Osteocyte (in vitro differentiated cells): ENCODE measurements around the gene IFT122. TPM values are rescaled to one million over a fixed set of nuclear protein-coding genes. Genes with fewer than 3 reads are reported as not detected.

Experiments used
- DNase-seq: peaks from one replicate; pipeline ENCODE4 v3.0.0; 2021; ENCODE audit warnings: mixed read lengths; ENCODE audit not compliant: unreplicated experiment; ENCODE audit errors: extremely low spot score
- H3K27ac Mint-ChIP-seq: one replicate; pipeline ENCODE4 v1.8.0; 2021; ENCODE audit warnings: mild to moderate bottlenecking, mixed read lengths; ENCODE audit not compliant: unreplicated experiment
- H3K27me3 Mint-ChIP-seq: one replicate; pipeline ENCODE4 v1.8.0; 2021; ENCODE audit warnings: mixed read lengths; ENCODE audit not compliant: unreplicated experiment
- H3K36me3 Mint-ChIP-seq: one replicate; pipeline ENCODE4 v1.8.0; 2021; ENCODE audit warnings: mixed read lengths; ENCODE audit not compliant: unreplicated experiment
- H3K4me1 Mint-ChIP-seq: one replicate; pipeline ENCODE4 v1.8.0; 2021; ENCODE audit warnings: mixed read lengths; ENCODE audit not compliant: unreplicated experiment
- H3K4me3 Mint-ChIP-seq: one replicate; pipeline ENCODE4 v1.8.0; 2021; ENCODE audit warnings: mild to moderate bottlenecking, moderate library complexity, mixed read lengths; ENCODE audit not compliant: unreplicated experiment
- H3K9me3 Mint-ChIP-seq: one replicate; pipeline ENCODE4 v1.8.0; 2021; ENCODE audit warnings: mixed read lengths; ENCODE audit not compliant: unreplicated experiment
- CTCF ChIP-seq: fragments of 200-600 bp; sonication (generic); IDR thresholded peaks from 2 replicates; pipeline ENCODE4 v1.5.0; 2021; ENCODE audit warnings: antibody characterized with exemption, mild to moderate bottlenecking, moderate library complexity
- total RNA-seq: library from RNA; stranded (reverse); gene quantifications from 2 replicates; pipeline ENCODE4 v1.2.1, GENCODE V29; 2021

IFT122 gene
- total RNA-seq, 1 donor from 2014 or later, result 25.9 TPM

GRCh38 chr3:129518581-129518980 is 78.6 kb downstream of the IFT122 start:
- H3K36me3 Mint-ChIP-seq, result peaks cover 11% of the 10 kb centered on the region
- H3K4me1 Mint-ChIP-seq, result peaks cover 4% of the 10 kb centered on the region
- no peaks in the 10 kb centered on the region for H3K9me3 Mint-ChIP-seq
- TF ChIP-seq CTCF, result no peak
- no peak overlapping the region for H3K27ac Mint-ChIP-seq
- H3K27me3 Mint-ChIP-seq, result no peaks in the 10 kb centered on the region
- no peak overlapping the region for H3K4me3 Mint-ChIP-seq
- DNase-seq, result no peak

- Mint-ChIP-seq H3K4me1 (peaks cover 4% of the 10 kb centered on the region), H3K27me3 (no peaks in the 10 kb centered on the region), H3K4me3 (no peak overlapping the region), H3K36me3 (peaks cover 11% of the 10 kb centered on the region), H3K27ac (no peak overlapping the region), H3K9me3 (no peaks in the 10 kb centered on the region)
- DNase-seq, result no peak
- no peak for TF ChIP-seq CTCF
These were observed 79.4 kb downstream of the IFT122 start for GRCh38 chr3:129519449-129519848.

GRCh38 chr3:129519896-129520715 is 80.1 kb downstream of the IFT122 start:
- H3K9me3 Mint-ChIP-seq, result no peaks in the 10 kb centered on the region
- no peak overlapping the region for H3K4me3 Mint-ChIP-seq
- TF ChIP-seq CTCF, result no peak
- H3K27ac Mint-ChIP-seq, result no peak overlapping the region
- H3K4me1 Mint-ChIP-seq, result peaks cover 4% of the 10 kb centered on the region
- peaks cover 8% of the 10 kb centered on the region for H3K36me3 Mint-ChIP-seq
- no peak for DNase-seq
- no peaks in the 10 kb centered on the region for H3K27me3 Mint-ChIP-seq

GRCh38 chr3:129520960-129521359 is 80.9 kb downstream of the IFT122 start:
- Mint-ChIP-seq H3K9me3 (no peaks in the 10 kb centered on the region), H3K27ac (no peak overlapping the region), H3K36me3 (peaks cover 7% of the 10 kb centered on the region), H3K4me3 (no peak overlapping the region), H3K27me3 (no peaks in the 10 kb centered on the region), H3K4me1 (peaks cover 6% of the 10 kb centered on the region)
- no peak for TF ChIP-seq CTCF
- no peak for DNase-seq

GRCh38 chr3:129521611-129522010 is 81.6 kb downstream of the IFT122 start:
- Mint-ChIP-seq H3K27me3 (no peaks in the 10 kb centered on the region), H3K4me1 (peaks cover 12% of the 10 kb centered on the region), H3K27ac (no peak overlapping the region), H3K36me3 (peaks cover 7% of the 10 kb centered on the region), H3K9me3 (no peaks in the 10 kb centered on the region), H3K4me3 (no peak overlapping the region)
- no peak for TF ChIP-seq CTCF
- no peak for DNase-seq
